Esophagus muscularis mucosa (tissue), 4 donors: Measurements from ENCODE around the gene LRRC4B. TPM values are rescaled to one million over a fixed set of nuclear protein-coding genes. Genes with fewer than 3 reads are reported as not detected.

Experiments used
- DNase-seq: peaks from one replicate; pipeline ENCODE4 v3.0.0-alpha.2; 2017; ENCODE audit errors: extremely low spot score
- H3K27ac ChIP-seq, 4 donors: fragments of 200-600 bp; sonication (generic); replicated peaks in 1 of 4; 1 replicate in 3 of 4; 2 replicates in 1 of 4; pipeline ENCODE4 v1.5.1; 2016 to 2019; ENCODE audit warnings: mild to moderate bottlenecking in 1 of 4
- H3K27me3 ChIP-seq, 4 donors: fragments of 200-600 bp; sonication (generic); one replicate each; pipeline versions ENCODE4 v1.5.1 to v1.6.0; 2016 to 2019
- H3K36me3 ChIP-seq, 4 donors: fragments of 200-600 bp; sonication (generic); one replicate each; pipeline ENCODE4 v1.5.1; 2016 to 2019
- H3K4me1 ChIP-seq, 4 donors: fragments of 200-600 bp; sonication (generic); one replicate each; pipeline ENCODE4 v1.5.1; 2016 to 2019
- H3K4me3 ChIP-seq, 4 donors: fragments of 200-600 bp; sonication (generic); 1 replicate in 2 of 4; 2 replicates in 2 of 4; pipeline ENCODE4 v1.5.1; 2016 to 2019; ENCODE audit warnings: mild to moderate bottlenecking in 4 of 4, moderate library complexity in 1 of 4
- H3K9me3 ChIP-seq, 4 donors: fragments of 200-600 bp; sonication (generic); 1 replicate in 3 of 4; 2 replicates in 1 of 4; pipeline ENCODE4 v1.5.1; 2016 to 2019
- EP300 ChIP-seq: sonication (generic); formaldehyde crosslinking; IDR thresholded peaks from one replicate; pipeline ENCODE4 v1.6.1; 2017; ENCODE audit warnings: antibody characterized with exemption
- POLR2A ChIP-seq: fragments of 450-650 bp; IDR thresholded peaks from one replicate; pipeline ENCODE4 v1.6.1; 2017; ENCODE audit warnings: antibody characterized with exemption, moderate library complexity, mild to moderate bottlenecking, low read depth
- POLR2AphosphoS5 ChIP-seq, 2 donors: sonication (generic); formaldehyde crosslinking; IDR thresholded peaks; one replicate each; pipeline ENCODE4 v1.6.1; 2017; ENCODE audit warnings: antibody characterized with exemption in 2 of 2
- WGBS: methylation state at CpG from one replicate; pipeline ENCODE4 v1.1.5; 2018; 5-methylcytosine and 5-hydroxymethylcytosine counted together
- intact Hi-C: fragments of 100-400 bp; cut with DNase I; formaldehyde crosslinking; loops from one replicate; pipeline ENCODE4 v1.15.1; 2023
- total RNA-seq, 4 donors: library from RNA; depleted of rRNA; stranded (reverse); fragments of >200 nt; gene quantifications; one replicate each; pipeline versions ENCODE4 v1.1.0 to v1.2.1, GENCODE V29; 2016
- TF ChIP-seq, protein P1 (sequence below), 3 experiments: fragments of 200-600 bp in 2 of 3; fragments of 450-650 bp in 1 of 3; sonication (generic) in 2 of 3; IDR thresholded peaks; one replicate each; pipeline ENCODE4 v1.5.1; 2017 to 2019; ENCODE audit warnings: antibody characterized with exemption in 3 of 3, mild to moderate bottlenecking in 2 of 3, moderate library complexity in 1 of 3

LRRC4B gene
- total RNA-seq, 4 donors from 2014 or later, result 3.7 to 12.5 (median 6.7) TPM

GRCh38 chr19:50481351-50482149, 86.7 kb downstream of the LRRC4B start:
- Histone ChIP-seq H3K36me3 (peaks cover 22 to 71% (median 62%) of the 10 kb centered on the region in 4 donors), H3K4me3 (no peak overlapping the region), H3K27me3 (peaks cover 0 to 4% (median 2%) of the 10 kb centered on the region in 4 donors), H3K27ac (no peak overlapping the region), H3K9me3 (no peaks in the 10 kb centered on the region), H3K4me1 (peaks cover 18 to 29% (median 24%) of the 10 kb centered on the region in 4 donors)
- DNase-seq, result no peak
- intact Hi-C loops, result no loop called here
- TF ChIP-seq EP300 (no peak), POLR2AphosphoS5 (IDR thresholded peaks at IDR 0.05) (no peak), POLR2A (no peak)
- TF ChIP-seq, protein P1, sequence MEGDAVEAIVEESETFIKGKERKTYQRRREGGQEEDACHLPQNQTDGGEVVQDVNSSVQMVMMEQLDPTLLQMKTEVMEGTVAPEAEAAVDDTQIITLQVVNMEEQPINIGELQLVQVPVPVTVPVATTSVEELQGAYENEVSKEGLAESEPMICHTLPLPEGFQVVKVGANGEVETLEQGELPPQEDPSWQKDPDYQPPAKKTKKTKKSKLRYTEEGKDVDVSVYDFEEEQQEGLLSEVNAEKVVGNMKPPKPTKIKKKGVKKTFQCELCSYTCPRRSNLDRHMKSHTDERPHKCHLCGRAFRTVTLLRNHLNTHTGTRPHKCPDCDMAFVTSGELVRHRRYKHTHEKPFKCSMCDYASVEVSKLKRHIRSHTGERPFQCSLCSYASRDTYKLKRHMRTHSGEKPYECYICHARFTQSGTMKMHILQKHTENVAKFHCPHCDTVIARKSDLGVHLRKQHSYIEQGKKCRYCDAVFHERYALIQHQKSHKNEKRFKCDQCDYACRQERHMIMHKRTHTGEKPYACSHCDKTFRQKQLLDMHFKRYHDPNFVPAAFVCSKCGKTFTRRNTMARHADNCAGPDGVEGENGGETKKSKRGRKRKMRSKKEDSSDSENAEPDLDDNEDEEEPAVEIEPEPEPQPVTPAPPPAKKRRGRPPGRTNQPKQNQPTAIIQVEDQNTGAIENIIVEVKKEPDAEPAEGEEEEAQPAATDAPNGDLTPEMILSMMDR (IDR thresholded peaks at IDR 0.05), result no peak
- WGBS, result 94% methylated on average over 13 of the region's 27 CpGs

GRCh38 chr19:50480281-50481111, 87.7 kb downstream of the LRRC4B start:
- WGBS, result 84% methylated on average over 25 of the region's 37 CpGs
- intact Hi-C loops, result no loop called here
- H3K36me3 ChIP-seq, result peaks cover 22 to 69% (median 62%) of the 10 kb centered on the region in 4 donors

GRCh38 chr19:50479761-50480251, 88.4 kb downstream of the LRRC4B start:
- no peak overlapping the region for H3K27ac ChIP-seq
- H3K9me3 ChIP-seq, result no peaks in the 10 kb centered on the region
- TF ChIP-seq EP300, result no peak
- no peak for TF ChIP-seq POLR2AphosphoS5 (IDR thresholded peaks at IDR 0.05)
- intact Hi-C loops, result no loop called here
- 89% methylated on average over 8 of the region's 16 CpGs for WGBS
- H3K36me3 ChIP-seq, result peaks cover 22 to 63% (median 56%) of the 10 kb centered on the region in 4 donors
- H3K4me1 ChIP-seq, result peaks cover 18 to 34% (median 24%) of the 10 kb centered on the region in 4 donors
- H3K4me3 ChIP-seq, result no peak overlapping the region
- no peak for DNase-seq
- H3K27me3 ChIP-seq, result no peaks in the 10 kb centered on the region

More at GRCh38 chr19:50480281-50481111, 87.7 kb downstream of the LRRC4B start:
- TF ChIP-seq, protein P1 (IDR thresholded peaks at IDR 0.05), result no peak
- TF ChIP-seq POLR2A, result no peak
- no peak for TF ChIP-seq POLR2AphosphoS5 (IDR thresholded peaks at IDR 0.05)
- TF ChIP-seq EP300, result no peak
- no peak for DNase-seq
- Histone ChIP-seq H3K4me3 (no peak overlapping the region), H3K27ac (no peak overlapping the region), H3K4me1 (peaks cover 18 to 34% (median 24%) of the 10 kb centered on the region in 4 donors), H3K27me3 (no peaks in the 10 kb centered on the region), H3K9me3 (no peaks in the 10 kb centered on the region)

DNA sequence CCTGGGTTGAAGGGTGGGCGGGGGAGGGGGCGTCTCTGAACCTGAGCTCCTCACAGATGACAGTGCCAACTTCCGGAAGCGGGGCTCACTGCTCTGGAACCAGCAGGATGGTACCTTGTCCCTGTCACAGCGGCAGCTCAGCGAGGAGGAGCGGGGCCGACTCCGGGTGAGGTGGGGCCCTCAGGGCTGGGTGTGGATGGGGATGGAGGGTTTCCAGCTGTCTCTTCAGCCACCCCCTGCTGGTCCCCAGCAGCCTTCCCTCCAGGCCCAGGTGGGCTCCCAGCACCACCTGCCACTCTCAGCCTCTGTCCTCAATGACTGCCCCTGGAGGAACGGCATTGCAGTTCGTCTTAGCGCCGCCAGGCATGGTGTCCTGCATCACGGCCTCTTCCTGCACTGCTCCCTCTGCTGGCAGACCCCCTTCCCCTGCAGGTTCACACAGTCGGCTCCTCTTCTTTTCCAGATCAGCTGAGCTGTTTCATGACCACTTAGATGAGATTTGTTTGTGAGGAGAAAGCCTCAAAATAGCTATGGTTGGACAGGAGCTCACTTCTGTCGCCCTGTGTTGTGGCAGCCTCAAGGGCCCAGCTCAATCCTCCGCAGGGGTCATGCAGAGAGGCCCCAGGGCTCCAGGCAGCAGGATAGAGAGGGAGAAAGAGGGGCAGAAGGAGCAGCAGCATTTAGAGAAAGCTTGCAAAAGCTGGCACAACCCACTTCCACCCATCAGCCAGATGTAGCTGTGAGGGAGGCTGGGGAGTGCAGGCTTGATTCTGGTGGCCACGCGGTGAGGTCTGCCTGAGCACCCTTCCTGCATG, 89.1 kb downstream of the LRRC4B start:
- intact Hi-C loops, result no loop called here
- H3K36me3 ChIP-seq, result peaks cover 22 to 56% (median 53%) of the 10 kb centered on the region in 4 donors
- no peak for TF ChIP-seq POLR2A
- TF ChIP-seq, protein P1 (IDR thresholded peaks at IDR 0.05), result peak in 1 of 3 experiments; percentile 33
- WGBS, result 81% methylated on average over 19 of the region's 19 CpGs
- H3K4me1 ChIP-seq, result peaks cover 18 to 34% (median 24%) of the 10 kb centered on the region in 4 donors
- H3K27ac ChIP-seq, result no peak overlapping the region
- no peak overlapping the region for H3K4me3 ChIP-seq
- H3K27me3 ChIP-seq, result no peaks in the 10 kb centered on the region
- no peak for DNase-seq
- H3K9me3 ChIP-seq, result no peaks in the 10 kb centered on the region
